ENCODE data around the gene TRABD2B. TPM values are rescaled to one million over a fixed set of nuclear protein-coding genes. Genes with fewer than 3 reads are reported as not detected.

Gene TRABD2B
- total and polyA plus RNA-seq, 7 donors, result 0.08 to 0.76 (median 0.42) TPM

- Histone ChIP-seq H3K4me1 (no peaks in the 10 kb centered on the region), H3K4me3 (no peak overlapping the region), H3K36me3 (ENCODE audit: insufficient read depth in 1 of 2, low read depth in 1 of 2) (no peaks in the 10 kb centered on the region), H3K27me3 (ENCODE audit: insufficient read depth in 3 of 3, low read length in 2 of 3) (no peaks in the 10 kb centered on the region), H3K27ac (no peak overlapping the region), H3K9me3 (no peaks in the 10 kb centered on the region)
- DNase-seq (no peak), ATAC-seq (no peak)
- TF ChIP-seq CTCF (IDR thresholded peaks at IDR 0.05), result no peak
- intact Hi-C loops (cut with DNase I), result no loop called here
- WGBS, 3 donors, result 91 to 94% (median 92%) methylated on average over 7 of the region's 7 CpGs
These were observed 144.1 kb downstream of the TRABD2B start for GRCh38 chr1:47853059-47853458.

- no peaks in the 10 kb centered on the region for H3K9me3 ChIP-seq
- intact Hi-C loops (cut with DNase I), result no loop called here
- no peak overlapping the region for H3K4me3 ChIP-seq
- no peak for TF ChIP-seq CTCF (IDR thresholded peaks at IDR 0.05)
- DNase-seq (peak in 1 of 2 donors; percentile 2), ATAC-seq (no peak)
- no peaks in the 10 kb centered on the region for H3K27me3 ChIP-seq (ENCODE audit: insufficient read depth in 3 of 3, low read length in 2 of 3)
- H3K4me1 ChIP-seq, result no peaks in the 10 kb centered on the region
- no peaks in the 10 kb centered on the region for H3K36me3 ChIP-seq (ENCODE audit: insufficient read depth in 1 of 2, low read depth in 1 of 2)
- WGBS, 3 donors, result 80 to 81% (median 81%) methylated on average over 17 of the region's 17 CpGs
- H3K27ac ChIP-seq, result no peak overlapping the region
These were observed 145.0 kb downstream of the TRABD2B start for GRCh38 chr1:47852006-47852718.

DNA sequence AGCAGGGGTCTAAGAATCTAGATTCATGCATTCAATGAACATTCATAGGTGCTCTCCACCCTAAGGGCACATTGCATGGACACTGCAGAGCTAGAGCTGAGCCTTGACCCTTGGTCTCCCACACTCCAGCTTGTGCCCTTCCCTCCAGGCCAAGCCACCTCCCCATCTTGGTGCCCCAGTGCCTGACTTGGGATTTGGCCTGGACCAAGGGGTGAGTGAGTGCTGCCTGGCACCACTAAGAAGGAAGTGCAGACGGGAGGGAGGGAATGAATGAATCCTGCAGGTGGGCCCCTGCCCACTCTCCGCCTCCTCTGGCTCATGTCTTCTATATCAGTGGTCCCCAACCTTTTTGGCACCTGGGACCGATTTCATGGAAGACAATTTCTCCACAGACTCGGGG lies 146.7 kb downstream of the TRABD2B start:
- ATAC-seq (no peak), DNase-seq (peak in 1 of 2 donors; percentile 36)
- Histone ChIP-seq H3K27ac (no peak overlapping the region), H3K4me3 (no peak overlapping the region), H3K27me3 (ENCODE audit: insufficient read depth in 3 of 3, low read length in 2 of 3) (no peaks in the 10 kb centered on the region), H3K9me3 (no peaks in the 10 kb centered on the region), H3K4me1 (no peaks in the 10 kb centered on the region), H3K36me3 (ENCODE audit: insufficient read depth in 1 of 2, low read depth in 1 of 2) (no peaks in the 10 kb centered on the region)
- intact Hi-C loops (cut with DNase I), result no loop called here
- TF ChIP-seq CTCF (IDR thresholded peaks at IDR 0.05), result no peak
- 86 to 93% (median 90%) methylated on average over 4 of the region's 4 CpGs for WGBS, 3 donors

DNA sequence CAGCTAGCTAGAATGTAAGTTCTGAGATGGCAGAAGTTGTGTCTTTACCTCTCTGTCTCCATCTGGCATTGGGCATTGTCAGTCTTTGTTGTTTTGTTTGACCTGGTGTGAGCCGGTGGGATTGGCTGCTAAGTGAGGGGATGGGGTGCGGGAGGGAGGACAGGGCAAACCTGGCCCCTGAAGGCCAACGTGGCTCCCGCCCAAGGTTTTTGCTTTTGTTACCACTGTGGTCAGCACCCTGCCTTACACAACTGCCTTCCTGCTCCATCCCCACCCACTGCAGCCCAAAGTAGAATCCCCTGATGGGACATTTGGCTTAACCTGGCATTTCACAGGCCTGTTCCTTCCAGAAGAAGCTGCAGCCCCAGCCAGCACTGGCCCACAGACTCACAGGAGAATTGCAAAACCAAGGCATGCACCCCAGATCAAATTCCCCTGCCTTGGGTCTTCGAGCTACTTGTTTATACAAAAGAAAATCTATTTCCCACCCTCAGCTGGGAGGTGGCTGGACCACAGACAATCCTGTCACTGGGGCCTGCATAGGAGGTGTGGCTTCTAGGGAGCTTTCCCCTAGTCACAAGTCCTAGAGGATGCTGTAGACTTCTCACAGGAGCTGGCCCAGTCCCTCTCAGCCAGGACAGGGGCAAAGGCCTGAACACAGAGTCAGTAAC lies 147.5 kb downstream of the TRABD2B start:
- Histone ChIP-seq H3K27me3 (ENCODE audit: insufficient read depth in 3 of 3, low read length in 2 of 3) (no peaks in the 10 kb centered on the region), H3K36me3 (ENCODE audit: insufficient read depth in 1 of 2, low read depth in 1 of 2) (no peaks in the 10 kb centered on the region), H3K4me3 (no peak overlapping the region), H3K27ac (no peak overlapping the region), H3K4me1 (no peaks in the 10 kb centered on the region), H3K9me3 (no peaks in the 10 kb centered on the region)
- intact Hi-C loops (cut with DNase I), result no loop called here
- ATAC-seq (peak in 2 of 4 donors; percentile 58 to 74), DNase-seq (peak; percentile 43 to 79)
- TF ChIP-seq CTCF (IDR thresholded peaks at IDR 0.05), result no peak
- WGBS, 3 donors, result 76 to 85% (median 82%) methylated on average over 5 of the region's 5 CpGs

Data from psoas muscle (tissue), 8 donors.